Keratinocyte (primary cell): ENCODE measurements around the gene CENPQ.

Experiments
- EZH2 ChIP-seq: IDR thresholded peaks from one replicate; pipeline ENCODE4 v1.6.1; 2012; ENCODE audit warnings: inconsistent platforms, mild to moderate bottlenecking, low read length, moderate library complexity
- TF ChIP-seq, protein P1 (sequence below), 3 experiments: IDR thresholded peaks in 1 of 3; conservative IDR thresholded peaks in 1 of 3; optimal IDR thresholded peaks in 1 of 3; 2 replicates in 2 of 3; 3 replicates in 1 of 3; pipeline versions ENCODE3 to v1.5.1; 2011; ENCODE audit warnings: low read length in 3 of 3, mild to moderate bottlenecking in 3 of 3, moderate library complexity in 2 of 3, control low read depth in 1 of 3, inconsistent platforms in 1 of 3; ENCODE audit not compliant: insufficient read depth in 2 of 3; ENCODE audit errors: extremely low read depth in 1 of 3

DNA sequence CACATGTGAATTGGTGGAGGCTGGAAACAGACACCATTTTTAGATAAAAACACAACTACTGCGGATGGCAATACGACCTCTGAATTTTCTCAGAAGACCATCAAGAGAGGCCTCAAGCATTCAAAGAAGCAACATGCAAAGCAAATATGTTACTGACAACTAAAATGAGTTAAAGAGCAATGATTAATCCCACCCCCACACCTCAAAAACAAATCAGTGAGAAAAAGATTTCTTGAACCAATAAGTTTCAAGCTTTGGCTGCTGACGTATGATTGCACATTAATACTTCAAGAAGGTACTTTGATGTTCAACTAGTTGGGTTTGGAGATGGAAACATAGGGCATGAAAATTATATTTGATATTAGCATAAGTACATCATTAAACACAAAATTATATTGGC is 1.1 kb upstream of the CENPQ start:
- TF ChIP-seq, protein P1, sequence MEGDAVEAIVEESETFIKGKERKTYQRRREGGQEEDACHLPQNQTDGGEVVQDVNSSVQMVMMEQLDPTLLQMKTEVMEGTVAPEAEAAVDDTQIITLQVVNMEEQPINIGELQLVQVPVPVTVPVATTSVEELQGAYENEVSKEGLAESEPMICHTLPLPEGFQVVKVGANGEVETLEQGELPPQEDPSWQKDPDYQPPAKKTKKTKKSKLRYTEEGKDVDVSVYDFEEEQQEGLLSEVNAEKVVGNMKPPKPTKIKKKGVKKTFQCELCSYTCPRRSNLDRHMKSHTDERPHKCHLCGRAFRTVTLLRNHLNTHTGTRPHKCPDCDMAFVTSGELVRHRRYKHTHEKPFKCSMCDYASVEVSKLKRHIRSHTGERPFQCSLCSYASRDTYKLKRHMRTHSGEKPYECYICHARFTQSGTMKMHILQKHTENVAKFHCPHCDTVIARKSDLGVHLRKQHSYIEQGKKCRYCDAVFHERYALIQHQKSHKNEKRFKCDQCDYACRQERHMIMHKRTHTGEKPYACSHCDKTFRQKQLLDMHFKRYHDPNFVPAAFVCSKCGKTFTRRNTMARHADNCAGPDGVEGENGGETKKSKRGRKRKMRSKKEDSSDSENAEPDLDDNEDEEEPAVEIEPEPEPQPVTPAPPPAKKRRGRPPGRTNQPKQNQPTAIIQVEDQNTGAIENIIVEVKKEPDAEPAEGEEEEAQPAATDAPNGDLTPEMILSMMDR (optimal IDR thresholded peaks at IDR 0.05 in 1 of 3, IDR thresholded peaks at IDR 0.05 in 1 of 3, conservative IDR thresholded peaks at IDR 0.05 in 1 of 3; ENCODE audit: extremely low read depth in 1 of 3, insufficient read depth in 2 of 3, low read length in 3 of 3): no peak
- TF ChIP-seq EZH2: no peak
